A673 (cell line): ENCODE data around the gene MICOS13. TPM values are rescaled to one million over a fixed set of nuclear protein-coding genes. Genes with fewer than 3 reads are reported as not detected.
A peak's percentile ranks its signal among the peaks of the same experiment; 100 is the strongest.

ENCODE experiments used
- BruUV-seq: library from RNA; stranded (reverse); fragments of 400-500 nt; replicated peaks from 2 replicates; lab custom pipeline; 2021; lab: Mats Ljungman, UMichigan
- CTCF ChIA-PET: fragments of 300-600 bp; sonication (Branson Sonifier 250); formaldehyde crosslinking; loops from one replicate; lab custom pipeline; 2022; ENCODE audit warnings: antibody characterized with exemption; lab: Charles Lee
- POLR2A ChIA-PET: fragments of 300-600 bp; sonication (Branson Sonifier 250); formaldehyde crosslinking; loops from one replicate; lab custom pipeline; 2022; ENCODE audit warnings: antibody characterized with exemption; ENCODE audit not compliant: low non-redundant PET; lab: Charles Lee
- DNase-seq: peaks from one replicate; pipeline ENCODE4 v3.0.0-alpha.2; 2015; ENCODE audit warnings: low spot score
- H3K27ac ChIP-seq: fragments of 200-600 bp; sonication (generic); 2 replicates; pipeline ENCODE4 v1.5.1; 2016; ENCODE audit warnings: mixed run types, low read depth, mild to moderate bottlenecking, mixed read lengths, antibody characterized with exemption, low read length; ENCODE audit not compliant: poor library complexity, severe bottlenecking
- H3K27me3 ChIP-seq: fragments of 200-600 bp; sonication (generic); replicated peaks from 2 replicates; pipeline ENCODE4 v1.6.1; 2017; ENCODE audit warnings: mixed run types, low read depth, mild to moderate bottlenecking, mixed read lengths, antibody characterized with exemption, low read length; ENCODE audit not compliant: insufficient read depth, poor library complexity
- H3K36me3 ChIP-seq: fragments of 200-600 bp; sonication (generic); 2 replicates; pipeline ENCODE4 v1.6.1; 2016; ENCODE audit warnings: mixed run types, mild to moderate bottlenecking, mixed read lengths, antibody characterized with exemption, low read length; ENCODE audit not compliant: insufficient read depth, poor library complexity, severe bottlenecking
- H3K4me1 ChIP-seq: fragments of 200-600 bp; sonication (generic); 2 replicates; pipeline ENCODE4 v1.6.1; 2017; ENCODE audit warnings: mixed run types, mild to moderate bottlenecking, mixed read lengths, antibody characterized with exemption, low read length; ENCODE audit not compliant: insufficient read depth, poor library complexity, severe bottlenecking
- H3K4me3 ChIP-seq: fragments of 200-600 bp; sonication (generic); 2 replicates; pipeline ENCODE4 v1.5.1; 2016; ENCODE audit warnings: low read depth, mixed run types, mild to moderate bottlenecking, mixed read lengths, low read length; ENCODE audit not compliant: poor library complexity, severe bottlenecking
- H3K9me3 ChIP-seq: fragments of 200-600 bp; sonication (generic); 2 replicates; pipeline ENCODE4 v1.6.1; 2016; ENCODE audit warnings: mixed run types, low read depth, mild to moderate bottlenecking, mixed read lengths, antibody characterized with exemption, low read length; ENCODE audit not compliant: poor library complexity, severe bottlenecking
- EZH2 ChIP-seq: fragments of 200-600 bp; sonication (generic); IDR thresholded peaks from 2 replicates; pipeline ENCODE4 v1.6.1; 2017; ENCODE audit warnings: borderline replicate concordance, low read depth, mild to moderate bottlenecking, mixed read lengths, antibody characterized with exemption, low read length; ENCODE audit not compliant: poor library complexity, severe bottlenecking
- intact Hi-C: fragments of 100-400 bp; cut with micrococcal nuclease; formaldehyde crosslinking; loops from one replicate; pipeline ENCODE4 v1.10.0; 2022; ENCODE audit not compliant: unreplicated experiment
- total RNA-seq: library from RNA; stranded (reverse); gene quantifications from 2 replicates; pipeline ENCODE4 v1.2.3, GENCODE V29; 2021
- TF ChIP-seq, protein P1 (sequence below): fragments of 300-800, 200-600 bp; sonication (generic); conservative IDR thresholded peaks from 2 replicates; pipeline ENCODE4 v1.5.1; 2017; ENCODE audit warnings: low read depth, mild to moderate bottlenecking, antibody characterized with exemption, low read length, moderate library complexity, mixed read lengths

The MICOS13 gene
- total RNA-seq, 1 experiment from 2014 or later, result 36.3 TPM

DNA sequence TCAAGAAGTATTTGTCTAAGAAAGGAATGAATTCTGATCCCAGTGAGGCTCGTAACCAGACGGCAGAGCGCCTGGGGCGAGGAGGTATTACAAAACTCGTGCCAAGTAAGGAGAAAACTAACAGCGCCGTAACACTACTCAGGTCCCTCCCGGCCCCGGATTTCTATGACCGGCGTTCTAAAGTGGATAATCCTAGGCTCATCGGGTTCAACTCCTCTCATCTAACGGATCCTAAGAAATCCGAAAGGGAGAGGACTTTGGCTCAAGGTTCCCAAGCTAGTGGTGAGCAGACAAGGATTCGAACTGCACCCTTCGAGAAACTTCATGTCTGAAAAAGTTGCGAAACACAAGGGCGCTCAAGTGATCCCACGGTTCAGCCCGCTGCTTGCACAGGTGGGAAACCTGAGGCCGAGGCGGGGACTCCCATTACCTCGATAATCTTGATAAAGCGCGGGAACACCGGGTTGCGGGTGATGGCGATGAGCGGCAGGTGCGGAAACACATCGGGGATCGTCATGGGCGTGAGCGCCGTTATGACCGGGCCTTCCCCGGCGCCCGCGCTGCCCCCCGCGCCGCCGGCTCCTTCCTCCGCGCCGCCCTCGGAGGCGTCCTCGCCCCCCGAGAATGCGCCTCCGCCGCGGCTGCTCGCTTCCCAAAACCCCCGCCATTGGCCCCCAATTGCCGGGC lies 39.1 kb upstream of the MICOS13 start:
- H3K27me3 ChIP-seq, result no peaks in the 10 kb centered on the region
- H3K4me1 ChIP-seq, result peaks cover 16% of the 10 kb centered on the region
- BruUV-seq, result TSS peak; percentile 70
- peaks cover 13% of the 10 kb centered on the region for H3K36me3 ChIP-seq
- DNase-seq, result no peak
- H3K4me3 ChIP-seq, result peak overlapping the region; percentile 93
- no peaks in the 10 kb centered on the region for H3K9me3 ChIP-seq
- TF ChIP-seq EZH2, result no peak
- TF ChIP-seq, protein P1, sequence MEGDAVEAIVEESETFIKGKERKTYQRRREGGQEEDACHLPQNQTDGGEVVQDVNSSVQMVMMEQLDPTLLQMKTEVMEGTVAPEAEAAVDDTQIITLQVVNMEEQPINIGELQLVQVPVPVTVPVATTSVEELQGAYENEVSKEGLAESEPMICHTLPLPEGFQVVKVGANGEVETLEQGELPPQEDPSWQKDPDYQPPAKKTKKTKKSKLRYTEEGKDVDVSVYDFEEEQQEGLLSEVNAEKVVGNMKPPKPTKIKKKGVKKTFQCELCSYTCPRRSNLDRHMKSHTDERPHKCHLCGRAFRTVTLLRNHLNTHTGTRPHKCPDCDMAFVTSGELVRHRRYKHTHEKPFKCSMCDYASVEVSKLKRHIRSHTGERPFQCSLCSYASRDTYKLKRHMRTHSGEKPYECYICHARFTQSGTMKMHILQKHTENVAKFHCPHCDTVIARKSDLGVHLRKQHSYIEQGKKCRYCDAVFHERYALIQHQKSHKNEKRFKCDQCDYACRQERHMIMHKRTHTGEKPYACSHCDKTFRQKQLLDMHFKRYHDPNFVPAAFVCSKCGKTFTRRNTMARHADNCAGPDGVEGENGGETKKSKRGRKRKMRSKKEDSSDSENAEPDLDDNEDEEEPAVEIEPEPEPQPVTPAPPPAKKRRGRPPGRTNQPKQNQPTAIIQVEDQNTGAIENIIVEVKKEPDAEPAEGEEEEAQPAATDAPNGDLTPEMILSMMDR, result no peak
- H3K27ac ChIP-seq, result peak overlapping the region; percentile 98
- ChIA-PET POLR2A (interaction anchor here (0.5 kb wide), 1 partner anchor 815 kb away, joined by 8 read pairs; no protein-coding TSS in a partner anchor), CTCF (interaction anchor here (0.5 to 1.3 kb wide), 3 partner anchors 30 to 1353 kb away, joined by 3 to 7 read pairs (median 3); partner anchors contain the start of gene NRTN)
- intact Hi-C loops, result no loop called here

DNA sequence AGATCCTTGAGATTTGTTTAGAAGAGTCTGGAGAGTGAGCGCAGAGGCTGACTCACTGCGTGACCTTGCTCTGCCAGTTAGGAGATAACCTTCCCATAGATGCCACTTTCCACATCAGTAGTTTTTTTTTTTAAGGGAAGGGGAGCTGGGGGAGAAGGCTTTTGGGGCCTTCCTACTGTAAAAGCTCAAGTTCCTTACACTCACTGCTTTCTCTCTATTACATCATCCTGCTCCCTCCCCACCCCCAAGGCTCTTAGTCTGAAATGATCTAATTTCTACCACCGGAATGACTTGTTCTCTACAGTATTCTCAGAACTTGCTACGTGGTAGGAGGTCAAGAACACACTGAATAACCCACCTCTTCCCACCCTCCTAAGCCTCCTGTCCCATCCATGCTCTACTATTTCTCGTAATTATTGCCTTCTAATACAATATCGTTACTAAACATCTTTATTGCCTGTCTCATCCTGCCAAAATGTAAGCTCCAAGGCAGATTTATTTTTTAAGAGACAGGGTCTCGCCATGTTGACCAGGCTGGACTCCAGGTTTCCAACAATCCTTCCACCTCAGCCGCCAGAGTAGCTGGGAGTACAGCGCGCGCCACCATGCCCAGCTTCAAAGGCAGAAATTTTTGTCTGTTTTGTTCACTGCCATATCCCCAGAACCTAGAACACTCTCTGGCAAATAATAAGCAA lies 38.4 kb upstream of the MICOS13 start:
- peak overlapping the region; percentile 93 for H3K4me3 ChIP-seq
- peaks cover 16% of the 10 kb centered on the region for H3K4me1 ChIP-seq
- peaks cover 18% of the 10 kb centered on the region for H3K36me3 ChIP-seq
- H3K27me3 ChIP-seq, result no peaks in the 10 kb centered on the region
- CTCF ChIA-PET, result interaction anchor here (0.5 to 1.3 kb wide), 3 partner anchors 28 to 1352 kb away, joined by 3 to 7 read pairs (median 4); no protein-coding TSS in a partner anchor
- no peaks in the 10 kb centered on the region for H3K9me3 ChIP-seq
- POLR2A ChIA-PET, result interaction anchor here (0.5 to 1.2 kb wide), 9 partner anchors 20 to 815 kb away, joined by 3 to 16 read pairs (median 4); partner anchors contain the start of gene RPL36
- peak; percentile 71 for DNase-seq
- TF ChIP-seq, protein P1, result no peak
- no peak for TF ChIP-seq EZH2
- TSS peak; percentile 98 for BruUV-seq
- intact Hi-C loops, result no loop called here
- peak overlapping the region; percentile 98 for H3K27ac ChIP-seq

DNA sequence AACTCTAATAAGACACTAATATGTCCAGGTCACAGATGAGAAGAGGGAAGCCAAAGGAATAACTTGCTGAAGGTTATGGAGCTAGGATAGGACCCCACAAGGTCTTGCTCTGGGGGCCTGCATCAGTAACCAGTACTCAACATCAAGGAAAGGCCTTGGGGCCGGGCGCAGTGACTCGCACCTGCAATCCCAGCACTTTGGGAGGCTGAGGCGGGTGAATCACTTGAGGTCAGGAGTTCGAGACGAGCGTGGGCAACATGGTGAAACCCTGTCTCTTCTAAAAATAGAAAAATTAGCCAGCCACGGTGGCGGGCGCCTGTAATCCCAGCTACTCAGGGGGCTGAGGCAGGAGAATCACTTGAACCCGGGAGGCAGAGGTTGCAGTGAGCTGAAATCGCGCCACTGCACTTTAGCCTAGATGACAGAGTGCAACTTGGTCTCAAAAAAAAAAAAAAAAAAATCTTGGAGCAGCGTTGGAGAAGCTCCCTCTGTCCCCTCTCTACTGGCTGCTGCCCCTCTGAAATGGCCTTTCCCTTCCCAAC lies 37.8 kb upstream of the MICOS13 start:
- H3K36me3 ChIP-seq, result peaks cover 24% of the 10 kb centered on the region
- H3K27ac ChIP-seq, result peak overlapping the region; percentile 98
- no TSS peak for BruUV-seq

More for the DNA sequence above, 37.8 kb upstream of the MICOS13 start:
- intact Hi-C loops, result no loop called here
- H3K9me3 ChIP-seq, result no peaks in the 10 kb centered on the region
- no peak for TF ChIP-seq EZH2
- TF ChIP-seq, protein P1, result no peak
- H3K4me3 ChIP-seq, result peak overlapping the region; percentile 93
- ChIA-PET CTCF (interaction anchor here (0.8 to 1.3 kb wide), 2 partner anchors 27 to 29 kb away, joined by 3 to 4 read pairs; no protein-coding TSS in a partner anchor), POLR2A (interaction anchor here (0.6 to 1.2 kb wide), 5 partner anchors 20 to 186 kb away, joined by 3 to 16 read pairs (median 4); partner anchors contain the start of gene RPL36)
- H3K4me1 ChIP-seq, result peaks cover 16% of the 10 kb centered on the region
- DNase-seq, result no peak
- no peaks in the 10 kb centered on the region for H3K27me3 ChIP-seq
